ENCODE measurements around the gene SPATS2.

GRCh38 chr12:49567302-49567610 lies 200.0 kb downstream of the SPATS2 start:
- TF ChIP-seq CTCF (IDR thresholded peaks at IDR 0.05; ENCODE audit: low read depth, low read length, poor library complexity, severe bottlenecking) (no peak), EZH2phosphoT487 (IDR thresholded peaks at IDR 0.05; ENCODE audit: borderline replicate concordance, low read length) (no peak)
